ENCODE data around the gene CCBE1.

Gene CCBE1

DNA sequence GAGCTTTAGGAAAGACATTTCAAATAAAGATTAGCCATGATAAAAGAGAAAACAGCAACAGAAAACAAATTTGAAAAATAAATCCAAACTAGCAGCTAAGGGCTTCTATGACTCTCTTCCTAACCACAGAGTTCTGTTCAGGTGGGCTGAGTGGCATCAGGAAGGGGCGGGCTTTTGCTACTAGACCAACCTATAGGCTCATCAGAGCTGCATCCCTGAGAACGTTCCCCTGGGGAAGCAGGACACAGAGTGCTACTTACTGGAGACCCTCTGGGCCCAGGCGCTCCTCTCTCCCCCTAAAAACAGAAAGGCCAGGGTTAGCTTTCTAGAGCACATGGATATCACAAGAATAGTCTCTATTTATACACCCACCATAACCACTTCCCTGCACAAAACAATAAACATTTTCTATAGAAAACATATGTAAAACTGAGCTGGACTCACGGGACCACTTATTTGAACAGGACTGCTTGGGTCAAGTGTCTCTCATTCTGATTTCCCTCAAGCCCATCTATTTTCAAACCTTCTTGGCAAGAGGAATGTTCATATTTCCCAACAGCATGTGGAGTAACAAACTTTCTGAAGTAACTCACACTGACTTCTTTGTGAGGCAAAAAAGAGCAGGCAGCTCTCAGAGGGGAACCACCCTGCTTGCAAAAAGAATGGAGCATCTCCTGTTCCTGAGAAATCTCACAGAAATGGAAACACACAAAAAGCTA lies 259.2 kb downstream of the CCBE1 start:
- no peak for DNase-seq

GRCh38 chr18:59432803-59433597 lies 264.2 kb downstream of the CCBE1 start:
- DNase-seq, result no peak

DNA sequence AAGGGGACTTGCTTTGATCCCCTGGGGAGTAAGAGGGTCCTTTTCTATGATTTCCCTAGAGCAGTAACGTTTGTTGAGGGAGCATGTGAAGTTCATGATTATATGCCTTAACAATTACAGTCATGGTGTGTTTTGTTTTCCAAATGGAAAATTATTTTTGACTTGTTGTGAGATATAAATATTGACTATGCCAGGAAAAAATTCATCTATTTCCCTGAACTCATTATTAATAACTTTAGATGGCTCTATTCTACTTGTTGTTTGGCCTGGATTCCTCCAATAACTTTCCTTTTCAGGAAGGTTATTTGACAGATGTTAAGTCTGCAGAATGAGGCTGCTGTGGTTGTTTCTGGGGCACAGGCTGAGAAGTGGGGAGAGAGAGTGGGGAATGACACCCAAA lies 266.1 kb downstream of the CCBE1 start:
- no peak for DNase-seq

DNA sequence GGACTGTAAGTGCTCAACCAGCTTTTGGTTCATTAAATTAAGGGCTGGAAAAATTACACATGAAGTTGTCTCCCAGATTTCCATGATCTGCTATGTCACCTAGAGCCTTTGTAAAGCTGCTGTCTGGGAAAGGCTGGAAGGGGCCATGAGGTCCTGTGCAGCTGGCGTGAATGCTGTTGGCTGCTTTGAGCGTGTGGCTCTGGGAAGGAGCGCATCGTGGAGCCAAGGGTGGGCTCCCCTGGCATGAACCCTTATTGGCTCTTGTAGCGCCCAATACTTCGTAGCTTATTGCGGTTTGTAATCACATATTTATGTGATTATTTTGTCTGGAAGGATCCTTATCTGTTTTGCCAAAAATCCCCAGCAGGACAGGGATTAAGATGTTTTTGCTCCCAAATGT lies 267.6 kb downstream of the CCBE1 start:
- DNase-seq, result no peak

- DNase-seq, result no peak
Observed at GRCh38 chr18:59428018-59428417, 269.2 kb downstream of the CCBE1 start.

DNA sequence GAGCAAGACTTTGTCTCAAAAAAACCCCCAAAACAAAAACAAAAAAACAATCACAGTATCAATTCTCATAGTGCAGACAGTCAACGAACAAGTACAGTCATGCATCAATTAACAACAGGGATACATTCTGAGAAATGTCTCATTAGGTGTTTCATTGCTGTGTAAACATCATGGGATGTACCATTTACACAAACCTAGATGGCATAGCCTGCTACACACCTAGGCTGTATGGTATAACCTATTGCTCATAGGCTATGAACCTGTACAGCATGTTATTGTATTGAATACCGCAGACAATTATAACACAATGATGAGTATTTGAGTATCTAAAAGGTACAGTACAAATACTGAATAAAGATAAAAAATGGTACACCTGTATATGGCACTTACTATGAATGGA lies 270.4 kb downstream of the CCBE1 start:
- no peak for DNase-seq

DNA sequence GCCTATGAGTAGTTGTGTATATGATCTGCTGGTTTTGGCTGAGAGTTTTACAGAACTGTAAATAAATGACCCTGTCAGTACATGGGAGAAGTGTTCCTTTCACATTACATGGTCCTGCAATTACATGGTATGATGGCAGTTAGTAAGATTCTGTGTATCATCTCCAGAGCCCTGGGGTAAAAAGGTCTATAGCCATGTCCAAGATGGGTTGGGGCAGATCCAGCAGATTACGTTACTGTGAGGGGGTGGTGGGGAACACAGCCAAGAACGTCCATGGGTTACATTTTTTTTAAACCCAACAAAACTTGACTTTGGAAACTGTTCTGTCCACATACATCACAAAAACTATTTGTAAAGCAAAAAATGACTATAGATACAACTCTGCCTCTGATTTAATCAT lies 274.0 kb downstream of the CCBE1 start:
- DNase-seq, result no peak

DNA sequence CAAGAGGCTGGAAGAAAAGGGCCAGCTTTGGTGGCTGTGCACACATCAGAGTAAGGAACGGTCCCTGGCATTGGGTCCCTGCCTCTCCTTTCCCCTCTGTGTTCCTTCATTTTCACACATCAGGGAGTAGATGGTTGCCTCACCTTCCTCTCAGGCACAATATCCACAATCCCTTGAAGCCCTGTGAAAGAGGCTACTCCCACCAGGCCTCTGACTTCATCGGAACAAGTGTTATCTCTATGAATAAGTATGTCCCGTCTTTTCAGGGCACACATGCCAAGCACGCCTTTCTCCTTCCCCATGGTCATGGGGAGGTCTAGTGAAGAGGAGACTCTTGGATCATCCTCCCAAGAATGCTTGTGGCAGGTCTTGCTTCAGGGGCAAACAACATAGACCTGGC lies 277.0 kb downstream of the CCBE1 start:
- no peak for DNase-seq

DNA sequence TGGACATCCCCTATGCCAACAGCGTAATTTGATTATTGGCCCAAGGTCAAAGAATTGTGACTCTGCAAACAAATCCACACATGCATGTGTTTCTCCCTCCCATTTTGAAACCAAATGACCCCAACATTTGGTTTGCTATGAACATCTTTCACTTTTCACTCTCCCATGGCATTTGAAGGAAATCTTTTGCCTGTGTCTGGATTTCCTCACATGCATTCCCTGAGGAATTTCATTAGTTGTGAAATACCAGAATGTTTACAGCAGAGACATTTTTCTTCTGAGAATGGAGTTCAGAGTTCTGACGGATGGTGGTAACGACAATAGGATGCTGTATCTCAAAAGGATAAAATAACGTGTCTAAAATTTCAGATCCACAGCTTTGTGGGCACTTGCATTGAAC lies 277.8 kb downstream of the CCBE1 start:
- DNase-seq, result no peak

- DNase-seq, result no peak
Observed at GRCh38 chr18:59416818-59417217, 280.4 kb downstream of the CCBE1 start.

GRCh38 chr18:59414111-59414653 lies 283.0 kb downstream of the CCBE1 start:
- no peak for DNase-seq

DNA sequence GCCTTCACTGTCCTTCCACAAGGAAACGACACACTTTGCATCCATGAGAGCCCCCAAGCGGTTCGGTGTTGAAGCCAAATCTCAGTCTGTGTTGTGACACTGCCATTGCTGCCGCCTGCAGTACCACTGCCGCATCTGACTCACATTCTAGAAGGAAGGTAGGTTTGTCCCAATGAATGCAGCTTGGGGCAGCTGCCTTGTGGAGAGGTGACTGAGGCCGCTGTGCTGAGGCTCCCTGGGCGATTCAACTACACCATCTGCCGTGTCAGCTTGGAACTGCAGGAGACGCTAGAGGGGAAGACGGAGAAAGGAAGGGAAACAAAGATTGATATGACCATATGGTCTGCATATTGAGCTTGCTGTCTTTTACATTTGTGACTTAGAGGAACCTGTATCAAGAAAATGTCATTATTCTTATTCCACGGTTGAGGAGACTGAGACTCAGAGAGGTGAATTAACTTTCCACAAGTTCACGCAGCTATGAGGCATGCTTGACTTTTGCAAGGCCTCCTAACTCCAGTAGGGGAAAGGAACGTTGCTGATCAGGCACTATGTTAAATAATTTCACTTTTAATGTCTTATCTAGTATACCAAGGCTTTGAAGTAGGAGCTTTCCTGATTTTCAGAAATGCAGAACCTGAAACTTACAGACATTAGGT lies 294.7 kb downstream of the CCBE1 start:
- peak; percentile 82 for DNase-seq

DNA sequence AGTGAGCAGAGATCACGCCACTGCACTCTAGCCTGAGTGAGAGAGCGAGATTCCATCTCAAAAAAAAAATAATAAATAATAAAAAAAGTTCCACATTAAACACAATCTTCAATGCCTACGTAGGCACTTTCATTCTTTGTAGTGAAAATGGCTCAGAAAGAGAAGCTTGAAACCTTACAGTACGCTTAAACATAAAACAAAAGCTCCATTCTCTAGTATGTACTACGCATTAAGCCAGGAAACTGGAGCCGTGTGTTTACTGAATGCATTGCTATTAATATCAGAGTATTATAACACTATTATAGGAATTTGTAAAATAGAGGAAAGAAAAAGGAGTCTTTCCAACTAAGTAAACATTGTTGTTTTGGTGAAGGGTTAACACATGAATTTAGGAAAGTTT lies 296.8 kb downstream of the CCBE1 start:
- no peak for DNase-seq

DNA sequence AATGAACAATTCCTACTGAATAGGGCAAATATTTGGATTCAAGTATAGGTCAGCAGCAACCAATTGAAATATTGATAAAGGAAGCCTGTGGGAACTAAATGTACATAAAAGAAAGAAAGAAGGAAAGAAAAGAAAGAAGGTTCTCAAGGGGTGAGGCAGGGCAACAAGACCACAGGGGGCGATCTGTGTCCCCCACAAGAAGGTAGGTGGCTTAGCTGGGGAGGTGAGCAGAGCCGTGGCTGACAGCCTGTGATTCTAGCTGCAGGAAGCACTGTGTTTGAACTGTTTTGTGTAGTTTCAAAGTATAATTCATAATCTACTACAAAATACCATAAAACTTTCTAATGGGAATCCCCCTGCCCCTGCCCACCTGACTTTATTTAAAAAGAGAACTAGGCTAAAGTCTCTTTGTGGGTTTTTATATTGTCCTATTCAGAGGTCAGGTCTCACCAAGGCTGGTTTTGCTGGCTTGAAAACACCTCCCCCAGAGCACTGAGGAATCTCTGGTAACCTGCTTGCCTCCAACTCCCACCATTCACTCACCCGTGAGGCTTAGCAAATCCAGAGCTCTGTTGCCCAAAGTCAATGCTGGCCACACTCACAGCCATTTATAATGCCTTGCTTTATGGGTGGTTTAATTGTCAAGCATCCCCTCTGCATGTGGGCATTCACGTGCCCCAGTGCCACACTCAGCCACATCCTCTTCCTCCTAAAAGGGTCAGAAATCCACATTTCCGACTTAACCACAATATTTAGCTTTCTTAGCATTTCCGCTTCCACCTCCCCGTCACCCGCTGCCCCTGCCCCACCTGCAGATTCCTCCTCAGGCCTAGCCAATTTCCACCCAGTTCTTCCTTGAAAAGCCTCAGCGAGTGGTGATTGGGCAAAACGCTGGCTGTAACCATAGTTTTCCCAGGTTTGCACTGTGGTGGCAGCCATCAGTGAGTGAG lies 301.7 kb downstream of the CCBE1 start:
- no peak for DNase-seq

DNA sequence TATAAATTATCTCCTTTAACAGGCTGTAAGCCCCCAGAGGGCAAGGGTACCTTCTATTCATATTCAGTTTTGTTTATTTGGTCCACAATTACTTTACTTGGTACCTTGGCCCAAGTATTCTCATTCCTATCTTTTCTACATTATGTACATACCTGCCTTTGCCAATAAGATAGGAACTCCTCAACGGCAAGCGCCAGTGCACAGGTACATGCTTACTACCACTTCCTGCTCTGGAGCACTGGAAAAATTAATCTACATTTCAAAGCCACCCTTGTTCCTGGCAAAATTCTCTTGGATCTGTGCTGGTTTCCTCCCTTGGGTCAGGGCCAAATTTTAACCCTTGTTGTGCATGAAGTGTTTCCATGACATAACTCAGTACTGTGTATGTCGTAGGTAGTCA lies 303.8 kb downstream of the CCBE1 start:
- DNase-seq, result no peak

- no peak for DNase-seq
Observed at GRCh38 chr18:59388817-59389216, 308.4 kb downstream of the CCBE1 start.

GRCh38 chr18:59387687-59388565 lies 309.3 kb downstream of the CCBE1 start:
- DNase-seq, result no peak

DNA sequence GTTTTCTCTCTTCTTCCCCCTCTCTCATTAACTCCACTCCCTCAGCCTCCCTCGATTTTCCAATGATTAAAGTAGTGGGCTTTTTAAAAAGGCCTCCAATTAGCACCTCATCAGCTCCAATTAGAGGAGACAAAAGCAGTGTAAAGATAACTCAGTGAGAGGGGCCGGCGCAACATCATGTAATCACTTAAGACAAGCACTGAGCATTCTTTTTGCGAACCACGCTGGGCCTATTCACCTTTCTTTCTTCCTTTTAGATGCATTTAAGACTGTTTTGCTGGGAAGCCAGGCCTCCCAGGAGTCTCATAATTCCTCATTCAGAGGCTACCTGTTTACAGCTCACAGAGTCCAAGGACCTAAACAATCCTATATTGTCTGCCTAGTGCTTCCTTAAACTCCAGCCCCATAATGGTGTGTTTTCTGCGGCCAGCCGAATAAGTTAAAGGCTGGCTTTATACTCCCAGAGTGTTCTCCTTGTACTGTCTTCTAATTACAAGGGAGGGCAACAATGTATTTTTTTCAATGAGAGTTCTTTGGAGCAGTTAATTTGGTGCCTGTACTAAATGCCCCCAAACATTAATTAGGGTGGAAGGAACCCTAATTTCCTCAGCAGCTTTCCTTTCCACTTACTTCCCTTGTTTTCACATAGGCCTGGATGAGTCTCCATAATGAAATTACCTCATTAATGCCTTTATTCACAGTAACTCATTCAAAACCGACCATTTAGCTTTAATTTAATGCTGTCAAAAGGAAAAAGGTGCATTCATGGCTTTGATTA lies 310.1 kb downstream of the CCBE1 start:
- DNase-seq, result no peak

DNA sequence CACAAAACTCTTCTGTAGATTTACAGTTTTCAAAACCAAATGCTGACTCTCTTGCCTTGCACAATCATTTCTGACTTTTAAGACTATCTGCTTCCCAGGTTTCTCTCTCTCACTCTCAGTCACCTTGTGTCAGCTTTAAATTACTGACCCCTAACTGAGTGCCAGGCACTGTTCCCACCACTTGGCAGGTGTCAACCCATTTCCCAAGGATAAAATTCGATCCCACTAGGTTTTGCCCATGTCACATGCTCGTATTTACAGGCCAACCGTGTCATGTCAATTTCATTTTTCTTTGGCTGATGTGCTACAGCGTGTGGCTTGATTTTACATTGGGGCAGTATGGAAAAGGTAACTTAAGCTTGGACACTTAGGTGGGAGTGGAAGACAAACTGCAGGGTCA lies 312.0 kb downstream of the CCBE1 start:
- no peak for DNase-seq

GRCh38 chr18:59383851-59384250 lies 313.4 kb downstream of the CCBE1 start:
- peak; percentile 60 for DNase-seq

- no peak for DNase-seq
Observed at GRCh38 chr18:59382383-59382782, 314.8 kb downstream of the CCBE1 start.

All from NCI-H1436 treated with DMSO at 0.1 percent for 48 hours (cell line).